Vagina (tissue), 2 donors: ENCODE results near the gene CYP4F22.

Experiments
- CTCF ChIP-seq, 3 experiments: fragments of 450-650 bp in 2 of 3; fragments of 200-600 bp in 1 of 3; sonication (generic) in 1 of 3; IDR thresholded peaks; one replicate each; pipeline ENCODE4 v1.5.1; 2017 to 2019; ENCODE audit warnings: antibody characterized with exemption in 3 of 3, mild to moderate bottlenecking in 2 of 3, moderate library complexity in 2 of 3
- POLR2A ChIP-seq, 2 donors: fragments of 450-650 bp; IDR thresholded peaks; one replicate each; pipeline ENCODE4 v1.6.1; 2017; ENCODE audit warnings: antibody characterized with exemption in 2 of 2, mild to moderate bottlenecking in 2 of 2, moderate library complexity in 2 of 2
- POLR2AphosphoS5 ChIP-seq, 2 donors: sonication (generic); formaldehyde crosslinking; IDR thresholded peaks; one replicate each; pipeline ENCODE4 v1.9.0; 2017; ENCODE audit warnings: antibody characterized with exemption in 2 of 2, mild to moderate bottlenecking in 2 of 2, low read depth in 1 of 2; ENCODE audit not compliant: insufficient read depth in 1 of 2

GRCh38 chr19:15524781-15525180, 16.5 kb downstream of the CYP4F22 start:
- TF ChIP-seq CTCF (IDR thresholded peaks at IDR 0.05): no peak
- TF ChIP-seq POLR2A (IDR thresholded peaks at IDR 0.05): no peak
- no peak for TF ChIP-seq POLR2AphosphoS5 (IDR thresholded peaks at IDR 0.05; ENCODE audit: insufficient read depth in 1 of 2, low read depth in 1 of 2)
